H9 (cell line): ENCODE measurements around the gene RALGPS2. TPM values are rescaled to one million over a fixed set of nuclear protein-coding genes. Genes with fewer than 3 reads are reported as not detected.

Experiments used
- DNase-seq: peaks from one replicate; pipeline ENCODE4 v3.0.0-alpha.2; 2017
- H2AFZ ChIP-seq: one replicate; pipeline ENCODE4 v1.6.1; 2013; ENCODE audit warnings: mild to moderate bottlenecking, low read length, control low read depth, moderate library complexity
- H2AK5ac ChIP-seq: 2 replicates; pipeline ENCODE4 v1.6.1; 2013; ENCODE audit warnings: low read length, control low read depth, mixed read lengths; ENCODE audit not compliant: insufficient read length
- H2BK120ac ChIP-seq: one replicate; pipeline ENCODE4 v1.6.1; 2013; ENCODE audit warnings: low read depth, mild to moderate bottlenecking, low read length, control low read depth, inconsistent platforms; ENCODE audit not compliant: poor library complexity, severe bottlenecking
- H2BK12ac ChIP-seq: 2 replicates; pipeline ENCODE4 v1.6.1; 2013; ENCODE audit warnings: low read length, control low read depth, mixed read lengths, low read depth; ENCODE audit not compliant: insufficient read length
- H2BK15ac ChIP-seq: 2 replicates; pipeline ENCODE4 v1.6.1; 2013; ENCODE audit warnings: low read depth, low read length, control low read depth
- H2BK20ac ChIP-seq: one replicate; pipeline ENCODE4 v1.6.1; 2013; ENCODE audit warnings: low read depth, mild to moderate bottlenecking, low read length, control low read depth, inconsistent platforms; ENCODE audit not compliant: poor library complexity, severe bottlenecking
- H2BK5ac ChIP-seq: 2 replicates; pipeline ENCODE4 v1.6.1; 2013; ENCODE audit warnings: low read length, control low read depth, mixed read lengths; ENCODE audit not compliant: insufficient read length
- H3K14ac ChIP-seq: 2 replicates; pipeline ENCODE4 v1.6.1; 2013; ENCODE audit warnings: low read length, control low read depth; ENCODE audit not compliant: insufficient read depth
- H3K18ac ChIP-seq: 2 replicates; pipeline ENCODE4 v1.6.1; 2013; ENCODE audit warnings: low read depth, mild to moderate bottlenecking, mixed read lengths, low read length, control low read depth; ENCODE audit not compliant: insufficient read length
- H3K23ac ChIP-seq: 2 replicates; pipeline ENCODE4 v1.6.1; 2013; ENCODE audit warnings: low read length, control low read depth, mixed read lengths, low read depth; ENCODE audit not compliant: insufficient read length
- H3K23me2 ChIP-seq: 2 replicates; pipeline ENCODE4 v1.6.1; 2013; ENCODE audit warnings: low read depth, mild to moderate bottlenecking, mixed read lengths, low read length, control low read depth; ENCODE audit not compliant: insufficient read length, poor library complexity, severe bottlenecking
- H3K27ac ChIP-seq: 2 replicates; pipeline ENCODE4 v1.5.1; 2013; ENCODE audit warnings: low read length, control low read depth, mixed read lengths, low read depth; ENCODE audit not compliant: insufficient read length
- H3K27me3 ChIP-seq: 2 replicates; pipeline ENCODE4 v1.6.1; 2013; ENCODE audit warnings: low read length, control low read depth, inconsistent platforms; ENCODE audit not compliant: insufficient read depth
- H3K4ac ChIP-seq: 2 replicates; pipeline ENCODE4 v1.6.1; 2013; ENCODE audit warnings: low read depth, mild to moderate bottlenecking, control low read depth, inconsistent platforms, low read length, moderate library complexity
- H3K4me1 ChIP-seq: 2 replicates; pipeline ENCODE4 v1.6.1; 2013; ENCODE audit warnings: low read length, control low read depth, inconsistent platforms; ENCODE audit not compliant: insufficient read depth
- H3K4me2 ChIP-seq: 2 replicates; pipeline ENCODE4 v1.6.1; 2013; ENCODE audit warnings: low read length, control low read depth, mixed read lengths; ENCODE audit not compliant: insufficient read length, insufficient read depth
- H3K56ac ChIP-seq: 2 replicates; pipeline ENCODE4 v1.6.1; 2013; ENCODE audit warnings: low read depth, mild to moderate bottlenecking, mixed read lengths, low read length, control low read depth; ENCODE audit not compliant: insufficient read length
- H3K79me1 ChIP-seq: 2 replicates; pipeline ENCODE4 v1.6.1; 2013; ENCODE audit warnings: low read depth, mild to moderate bottlenecking, moderate library complexity, low read length, control low read depth, inconsistent platforms; ENCODE audit not compliant: insufficient read depth, poor library complexity, severe bottlenecking
- H3K79me2 ChIP-seq: 2 replicates; pipeline ENCODE4 v1.6.1; 2013; ENCODE audit warnings: low read length, control low read depth, inconsistent platforms; ENCODE audit not compliant: insufficient read depth
- H3K9ac ChIP-seq: 2 replicates; pipeline ENCODE4 v1.6.1; 2013; ENCODE audit warnings: low read length, control low read depth, mixed read lengths; ENCODE audit not compliant: insufficient read length; ENCODE audit errors: extremely low read depth
- H3K9me3 ChIP-seq: one replicate; pipeline ENCODE4 v1.6.1; 2013; ENCODE audit warnings: low read depth, low read length, inconsistent platforms; ENCODE audit not compliant: control insufficient read depth
- H3T11ph ChIP-seq: one replicate; pipeline ENCODE4 v1.6.1; 2013; ENCODE audit warnings: mild to moderate bottlenecking, low read length, control low read depth, inconsistent platforms
- H4K20me1 ChIP-seq: one replicate; pipeline ENCODE4 v1.6.1; 2013; ENCODE audit not compliant: control insufficient read depth, insufficient read length, insufficient read depth
- H4K5ac ChIP-seq: 2 replicates; pipeline ENCODE4 v1.6.1; 2013; ENCODE audit warnings: low read depth, mild to moderate bottlenecking, mixed read lengths, low read length, control low read depth; ENCODE audit not compliant: insufficient read length
- H4K8ac ChIP-seq: replicated peaks from 2 replicates; pipeline ENCODE4 v1.6.1; 2013; ENCODE audit warnings: low read length, control low read depth, mixed read lengths, low read depth; ENCODE audit not compliant: insufficient read length
- H4K91ac ChIP-seq: 2 replicates; pipeline ENCODE4 v1.6.1; 2013; ENCODE audit warnings: low read depth, mild to moderate bottlenecking, moderate library complexity, mixed read lengths, low read length, control low read depth; ENCODE audit not compliant: insufficient read length
- H3K27ac Mint-ChIP-seq, 3 experiments: 2 replicates in 2 of 3; 3 replicates in 1 of 3; pipeline ENCODE4 v1.8.0; 2020 to 2021; ENCODE audit warnings: mixed read lengths in 3 of 3, mild to moderate bottlenecking in 1 of 3, moderate library complexity in 1 of 3
- H3K27me3 Mint-ChIP-seq: 2 replicates; pipeline ENCODE4 v1.8.0; 2021; ENCODE audit warnings: low read depth, mild to moderate bottlenecking, moderate library complexity, mixed read lengths
- H3K36me3 Mint-ChIP-seq, 3 experiments: 2 replicates in 2 of 3; 3 replicates in 1 of 3; pipeline ENCODE4 v1.8.0; 2020 to 2021; ENCODE audit warnings: low read depth in 3 of 3, mixed read lengths in 3 of 3; ENCODE audit not compliant: insufficient read depth in 1 of 3
- H3K4me1 Mint-ChIP-seq, 2 experiments: 2 replicates each; pipeline ENCODE4 v1.8.0; 2020; ENCODE audit warnings: mixed read lengths in 2 of 2
- H3K4me3 Mint-ChIP-seq, 2 experiments: 2 replicates in 1 of 2; 3 replicates in 1 of 2; pipeline ENCODE4 v1.8.0; 2020 to 2021; ENCODE audit warnings: mild to moderate bottlenecking in 2 of 2, mixed read lengths in 2 of 2, moderate library complexity in 1 of 2
- H3K9me3 Mint-ChIP-seq, 2 experiments: 2 replicates in 1 of 2; 3 replicates in 1 of 2; pipeline ENCODE4 v1.8.0; 2020; ENCODE audit warnings: mild to moderate bottlenecking in 2 of 2, mixed read lengths in 2 of 2, moderate library complexity in 1 of 2
- CTCF ChIP-seq: fragments of 200-600 bp; sonication (generic); conservative IDR thresholded peaks from 3 replicates; pipeline ENCODE4 v1.8.0; 2021; ENCODE audit warnings: antibody characterized with exemption, mild to moderate bottlenecking
- WGBS: extraction: QIAGEN DNeasy Blood & Tissue Kit; methylation state at CpG from one replicate; pipeline ENCODE4 v1.1.7; 2013; ENCODE audit warnings: missing lambda C conversion rate, low lambda C conversion rate, mixed read lengths; ENCODE audit not compliant: insufficient read length; ENCODE audit errors: extremely low coverage; 5-methylcytosine and 5-hydroxymethylcytosine counted together
- total RNA-seq: library from RNA; stranded (reverse); gene quantifications from 2 replicates; pipeline ENCODE4 v1.2.1, GENCODE V29; 2021

The RALGPS2 gene
- total RNA-seq, 1 experiment from 2014 or later: 32.6 TPM

GRCh38 chr1:178724376-178724727 lies 692 bp upstream of the RALGPS2 start:
- Mint-ChIP-seq H3K9me3 (no peaks in the 10 kb centered on the region), H3K36me3 (no peaks in the 10 kb centered on the region; a peak in 3 of 7 replicates), H3K27ac (peak overlapping the region; percentile 56 to 96 (median 90); a peak in 6 of 7 replicates), H3K4me1 (peaks cover 27 to 28% of the 10 kb centered on the region in 2 experiments), H3K27me3 (peaks cover 5% of the 10 kb centered on the region; the same call in 1 of the 2 replicates), H3K4me3 (peak overlapping the region; percentile 89)
- no peak overlapping the region for H3K4ac ChIP-seq
- no peaks in the 10 kb centered on the region for H3K27me3 ChIP-seq
- H3K9me3 ChIP-seq: no peaks in the 10 kb centered on the region
- H2BK15ac ChIP-seq: no peak overlapping the region
- H4K20me1 ChIP-seq: no peaks in the 10 kb centered on the region
- no CpG with 5 or more reads among the region's 5 CpGs for WGBS
- H2BK12ac ChIP-seq: no peak overlapping the region
- no peak for TF ChIP-seq CTCF
- no peak overlapping the region for H3K56ac ChIP-seq
- H4K8ac ChIP-seq: no peak overlapping the region
- no peak overlapping the region for H2BK20ac ChIP-seq
- no peaks in the 10 kb centered on the region for H3K79me1 ChIP-seq
- no peaks in the 10 kb centered on the region; the same call in 1 of the 2 replicates for H3K4me1 ChIP-seq
- peaks cover 4% of the 10 kb centered on the region for H3K23me2 ChIP-seq
- H3K9ac ChIP-seq: peak overlapping the region; percentile 20
- H3K4me2 ChIP-seq: peak overlapping the region; percentile 83
- H3K27ac ChIP-seq: no peak overlapping the region
- no peak overlapping the region for H3K18ac ChIP-seq
- DNase-seq: no peak
- H2AK5ac ChIP-seq: no peak overlapping the region
- H4K91ac ChIP-seq: no peak overlapping the region
- H2BK5ac ChIP-seq: no peak overlapping the region
- no peak overlapping the region for H2BK120ac ChIP-seq
- H3K23ac ChIP-seq: no peak overlapping the region
- no peak overlapping the region for H3T11ph ChIP-seq
- peak overlapping the region; percentile 50 for H2AFZ ChIP-seq
- H4K5ac ChIP-seq: no peak overlapping the region
- peak overlapping the region; percentile 91; the same call in 1 of the 2 replicates for H3K14ac ChIP-seq
- H3K79me2 ChIP-seq: no peaks in the 10 kb centered on the region; the same call in 1 of the 2 replicates
